GM06990 (cell line): ENCODE results near the gene ABCD2.

Experiments used
- DNase-seq: peaks from one replicate; pipeline ENCODE4 v3.0.0-alpha.2; 2011; ENCODE audit not compliant: insufficient read length; ENCODE audit errors: extremely low read depth
- H3K27me3 ChIP-seq: replicated peaks from 2 replicates; pipeline ENCODE4 v1.6.0; 2011; ENCODE audit warnings: low read length; ENCODE audit not compliant: control insufficient read depth, insufficient read depth
- H3K36me3 ChIP-seq: 2 replicates; pipeline ENCODE4 v1.5.1; 2011; ENCODE audit warnings: low read length; ENCODE audit not compliant: control insufficient read depth, insufficient read depth
- H3K4me3 ChIP-seq: replicated peaks from 2 replicates; pipeline ENCODE4 v1.5.1; 2011; ENCODE audit warnings: low read depth, mild to moderate bottlenecking, control low read depth, low read length
- TF ChIP-seq, protein P1 (sequence below): IDR thresholded peaks from 2 replicates; pipeline ENCODE4 v1.5.1; 2011; ENCODE audit warnings: low read length, control low read depth, mild to moderate bottlenecking, inconsistent platforms; ENCODE audit not compliant: insufficient read depth, poor library complexity, severe bottlenecking

The ABCD2 gene

DNA sequence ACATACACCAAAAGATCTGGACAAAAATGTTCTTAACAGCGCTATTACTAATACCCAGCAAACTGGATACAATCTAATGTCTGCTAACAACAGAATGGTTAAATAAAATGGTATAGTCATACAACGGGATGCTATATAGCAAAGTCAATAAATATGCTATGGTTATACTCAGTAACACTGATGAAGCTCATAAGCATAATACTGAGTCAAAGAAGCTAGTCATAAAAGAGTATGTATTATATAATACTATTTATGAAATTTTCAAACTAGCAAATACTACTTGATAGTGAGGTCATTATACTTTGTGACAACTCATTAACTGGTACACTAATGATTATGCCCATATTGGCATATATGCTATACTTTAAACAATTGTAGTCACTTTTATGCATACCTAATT lies 7.4 kb downstream of the ABCD2 start:
- no peak for DNase-seq
- Histone ChIP-seq H3K27me3 (no peaks in the 10 kb centered on the region), H3K4me3 (no peak overlapping the region), H3K36me3 (no peaks in the 10 kb centered on the region)
- TF ChIP-seq, protein P1, sequence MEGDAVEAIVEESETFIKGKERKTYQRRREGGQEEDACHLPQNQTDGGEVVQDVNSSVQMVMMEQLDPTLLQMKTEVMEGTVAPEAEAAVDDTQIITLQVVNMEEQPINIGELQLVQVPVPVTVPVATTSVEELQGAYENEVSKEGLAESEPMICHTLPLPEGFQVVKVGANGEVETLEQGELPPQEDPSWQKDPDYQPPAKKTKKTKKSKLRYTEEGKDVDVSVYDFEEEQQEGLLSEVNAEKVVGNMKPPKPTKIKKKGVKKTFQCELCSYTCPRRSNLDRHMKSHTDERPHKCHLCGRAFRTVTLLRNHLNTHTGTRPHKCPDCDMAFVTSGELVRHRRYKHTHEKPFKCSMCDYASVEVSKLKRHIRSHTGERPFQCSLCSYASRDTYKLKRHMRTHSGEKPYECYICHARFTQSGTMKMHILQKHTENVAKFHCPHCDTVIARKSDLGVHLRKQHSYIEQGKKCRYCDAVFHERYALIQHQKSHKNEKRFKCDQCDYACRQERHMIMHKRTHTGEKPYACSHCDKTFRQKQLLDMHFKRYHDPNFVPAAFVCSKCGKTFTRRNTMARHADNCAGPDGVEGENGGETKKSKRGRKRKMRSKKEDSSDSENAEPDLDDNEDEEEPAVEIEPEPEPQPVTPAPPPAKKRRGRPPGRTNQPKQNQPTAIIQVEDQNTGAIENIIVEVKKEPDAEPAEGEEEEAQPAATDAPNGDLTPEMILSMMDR = no peak

DNA sequence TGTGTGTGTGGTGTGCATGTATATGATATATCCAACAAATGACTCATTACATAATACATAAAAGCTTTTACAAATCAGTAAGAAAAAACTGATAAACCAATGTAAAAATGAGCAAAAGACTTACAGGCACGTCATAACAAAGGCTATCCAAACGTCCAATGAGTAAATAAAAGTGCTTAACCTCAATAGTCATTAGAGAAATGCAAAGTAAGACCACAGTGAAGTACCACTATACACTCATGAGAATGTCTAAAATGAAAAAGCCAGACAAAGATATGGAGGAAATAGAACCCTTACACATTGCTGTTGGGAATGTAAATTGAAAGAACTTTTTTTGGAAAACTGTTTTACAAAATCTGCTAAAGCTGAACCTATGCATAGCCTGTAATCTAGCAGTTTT lies 7.8 kb downstream of the ABCD2 start:
- Histone ChIP-seq H3K36me3 (no peaks in the 10 kb centered on the region), H3K27me3 (no peaks in the 10 kb centered on the region), H3K4me3 (no peak overlapping the region)
- no peak for DNase-seq
- TF ChIP-seq, protein P1 = no peak

DNA sequence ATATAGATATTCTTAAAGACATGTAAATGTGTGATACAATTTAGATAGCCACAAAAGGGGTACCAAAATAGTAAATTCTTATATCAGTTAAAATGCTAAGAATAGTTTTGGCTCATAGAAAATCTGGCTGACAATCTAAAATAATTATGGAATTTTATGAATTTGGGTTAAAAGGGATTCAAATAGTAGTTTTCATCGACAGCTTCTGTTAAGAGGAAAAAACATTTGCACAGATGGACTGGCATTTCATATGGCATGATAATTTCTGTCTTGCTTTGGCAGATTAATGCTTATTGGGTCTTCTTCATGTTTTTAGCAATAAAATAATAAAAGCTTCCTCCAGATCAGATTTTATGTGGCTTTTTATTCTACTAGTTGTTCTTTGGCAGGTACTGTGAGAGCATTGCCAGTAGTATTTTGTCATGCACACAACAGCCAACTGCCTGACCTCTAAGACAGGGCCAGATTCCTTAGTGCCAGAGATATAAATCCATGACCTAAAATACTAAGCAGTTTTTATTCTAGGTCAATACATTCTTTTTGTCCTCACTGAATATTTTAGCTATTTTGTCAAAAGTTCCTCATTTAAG lies 9.1 kb downstream of the ABCD2 start:
- Histone ChIP-seq H3K4me3 (no peak overlapping the region), H3K36me3 (no peaks in the 10 kb centered on the region), H3K27me3 (no peaks in the 10 kb centered on the region)
- DNase-seq = no peak
- TF ChIP-seq, protein P1 = no peak

DNA sequence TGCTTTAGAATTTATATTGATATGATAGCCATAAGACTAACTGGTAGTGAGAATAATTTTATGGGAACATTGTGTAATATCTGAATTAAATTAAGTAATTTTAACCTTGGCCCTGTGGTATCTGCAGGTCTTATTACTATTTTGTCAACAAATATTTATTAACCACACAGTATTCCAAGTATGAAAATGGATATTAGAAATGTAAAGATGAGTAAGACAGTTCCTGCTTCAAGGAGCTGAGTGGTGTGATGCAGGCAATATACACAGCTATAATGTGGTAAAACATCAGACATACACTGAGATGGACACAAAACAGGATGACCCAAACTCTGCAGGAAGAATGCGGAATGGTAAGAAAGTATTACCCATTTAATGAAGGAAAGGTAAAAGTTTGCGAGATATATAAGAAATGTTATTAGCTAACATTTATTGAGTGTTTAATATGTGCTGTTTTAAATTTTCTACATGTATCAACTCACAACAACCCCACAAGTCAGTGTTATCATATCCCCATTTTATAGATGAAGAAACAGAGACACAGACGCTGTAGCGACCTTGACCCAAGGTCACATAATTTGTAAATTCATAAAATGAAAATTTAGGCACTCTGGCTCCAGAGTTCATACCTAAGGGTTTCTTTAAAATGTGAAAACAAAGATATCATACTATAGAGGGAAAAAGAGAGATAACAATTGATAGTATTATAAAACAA lies 12.7 kb downstream of the ABCD2 start:
- no peak for DNase-seq
- no peak overlapping the region for H3K4me3 ChIP-seq
- no peaks in the 10 kb centered on the region for H3K36me3 ChIP-seq
- no peaks in the 10 kb centered on the region for H3K27me3 ChIP-seq
- TF ChIP-seq, protein P1 = no peak

DNA sequence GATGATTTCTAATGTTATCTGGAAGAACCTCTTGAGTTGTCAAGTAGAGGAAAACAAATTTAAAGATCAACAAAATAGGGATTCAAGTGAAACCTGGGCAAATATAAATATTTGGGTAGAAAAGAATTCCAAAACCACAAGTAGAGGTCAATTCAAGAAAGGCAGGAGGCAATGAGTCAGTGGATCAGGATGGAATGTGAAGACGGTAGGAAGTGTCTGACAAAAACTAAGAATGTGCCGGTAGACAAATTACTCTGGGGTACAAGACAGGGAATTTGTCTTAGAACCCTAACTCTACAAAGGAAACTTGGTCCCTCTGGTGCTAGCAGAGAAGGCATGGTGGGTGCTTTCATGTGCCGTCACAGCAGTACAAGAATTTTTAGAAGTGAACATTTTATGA lies 13.6 kb downstream of the ABCD2 start:
- TF ChIP-seq, protein P1 = no peak
- H3K27me3 ChIP-seq = no peaks in the 10 kb centered on the region
- no peaks in the 10 kb centered on the region for H3K36me3 ChIP-seq
- no peak for DNase-seq
- H3K4me3 ChIP-seq = no peak overlapping the region

DNA sequence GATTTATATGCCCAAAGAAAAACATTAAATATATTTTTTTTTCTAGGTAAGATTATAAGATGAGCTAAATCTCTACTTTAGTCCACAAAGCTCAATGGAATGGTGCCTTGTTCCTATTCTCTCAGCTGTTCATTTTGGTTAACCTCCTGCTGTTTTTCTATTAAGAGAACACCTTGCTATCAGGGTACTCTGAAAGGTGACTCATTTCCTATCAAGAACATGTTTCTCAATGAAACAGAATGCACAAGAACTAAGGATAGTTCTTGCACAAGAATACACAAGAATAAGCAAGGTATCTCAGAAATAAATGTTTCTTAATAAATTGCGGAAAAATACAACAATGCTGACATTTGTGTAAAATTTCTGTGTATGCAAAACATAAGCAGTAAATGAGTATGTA lies 14.1 kb downstream of the ABCD2 start:
- H3K36me3 ChIP-seq = no peaks in the 10 kb centered on the region
- TF ChIP-seq, protein P1 = no peak
- no peak overlapping the region for H3K4me3 ChIP-seq
- no peak for DNase-seq
- no peaks in the 10 kb centered on the region for H3K27me3 ChIP-seq
